Smooth muscle cell of bladder (primary cell): Measurements from ENCODE around the gene ITGAD. TPM values are rescaled to one million over a fixed set of nuclear protein-coding genes. Genes with fewer than 3 reads are reported as not detected.

ENCODE experiments used
- total RNA-seq: library from RNA; depleted of rRNA; stranded (reverse); fragments of >200 nt; gene quantifications from 2 replicates; pipeline ENCODE4 v1.2.3, GENCODE V29; 2014

ITGAD gene
- total RNA-seq = not detected in 2 replicates

DNA sequence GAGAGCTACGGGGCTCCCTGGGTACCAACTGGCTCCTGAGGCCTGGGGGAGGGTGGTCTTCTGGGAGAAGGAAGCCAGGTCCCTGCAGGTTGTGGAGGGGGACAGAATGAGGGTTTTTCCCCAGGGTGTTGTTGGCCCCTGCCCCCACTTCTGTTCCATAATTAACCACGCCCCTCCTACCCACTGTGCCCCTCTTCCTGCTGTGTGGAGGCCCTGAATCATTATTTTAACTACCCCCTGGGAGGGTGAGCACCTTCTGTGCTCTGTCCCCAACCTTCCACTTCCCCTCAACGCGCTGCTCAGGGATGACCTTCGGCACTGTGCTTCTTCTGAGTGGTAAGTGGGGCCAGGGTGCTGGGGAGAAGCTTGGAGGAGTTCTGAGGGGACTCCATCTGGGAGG lies at the start of gene ITGAD:
Gene ITGAD, plus strand, starts transcription at position 280 of the 400 bp plus-strand sequence. Its CDS starts 26 bp downstream, at position 306.

DNA sequence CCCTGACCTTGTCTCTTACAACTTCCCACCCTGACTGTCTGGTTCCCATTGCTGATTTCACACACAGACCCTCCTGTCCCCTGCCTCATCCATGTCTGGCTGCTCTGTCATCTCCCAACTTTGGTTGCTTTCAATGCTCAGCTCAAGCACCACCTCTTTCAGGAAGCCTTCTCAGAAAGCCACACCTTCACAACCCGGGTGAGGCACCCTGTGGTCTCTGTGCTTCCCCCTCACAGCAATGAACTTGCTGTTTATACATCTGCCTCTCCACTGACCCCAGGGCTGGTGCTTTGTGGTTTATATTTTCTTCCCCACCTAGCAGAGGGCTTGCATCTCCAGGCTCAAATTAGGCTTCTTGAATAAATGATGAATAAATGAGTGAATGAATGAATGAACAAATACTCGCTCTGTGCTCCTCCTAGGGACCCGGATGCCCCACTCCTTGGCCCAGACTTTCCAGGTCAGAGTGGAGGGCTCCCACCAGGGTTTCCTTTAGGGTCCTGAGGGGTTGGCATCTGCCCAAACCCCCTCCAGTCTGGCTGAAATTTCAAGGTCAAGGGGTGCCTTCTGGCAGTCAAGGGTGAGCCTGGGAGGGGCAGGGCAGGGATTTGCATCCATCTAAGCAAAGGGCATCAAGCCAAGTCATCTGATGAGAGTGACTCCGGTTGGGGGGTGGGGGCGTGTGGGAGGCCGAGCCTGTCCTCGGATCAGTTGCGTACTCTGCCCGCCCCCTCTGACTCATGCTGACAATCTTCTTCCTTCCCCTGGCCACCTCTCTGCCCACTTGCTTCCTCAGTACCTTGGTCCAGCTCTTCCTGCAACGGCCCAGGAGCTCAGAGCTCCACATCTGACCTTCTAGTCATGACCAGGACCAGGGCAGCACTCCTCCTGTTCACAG lies 38.5 kb upstream of the ITGAD start, which contains the start of gene ITGAX:
Gene ITGAX, plus strand, starts transcription at position 783 of the 898 bp plus-strand sequence. Its CDS starts 79 bp downstream, at position 862.

DNA sequence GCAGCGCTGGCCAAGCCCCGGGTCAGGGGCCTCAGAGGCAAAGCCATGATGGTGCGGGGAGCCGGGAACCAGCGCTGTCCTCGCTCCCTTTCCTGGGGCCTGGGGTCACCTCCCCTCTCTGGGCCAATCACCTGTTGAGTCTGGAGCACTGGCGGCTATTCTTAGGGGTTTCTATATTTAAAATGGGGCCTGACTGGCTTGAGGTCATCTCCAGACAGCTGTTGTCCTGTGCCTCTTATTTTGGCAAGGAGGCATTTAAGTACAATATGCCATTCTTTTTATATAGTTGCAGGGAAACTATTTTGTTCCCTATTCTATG lies 35.1 kb downstream of the ITGAD start, which contains the start of gene COX6A2:
Gene COX6A2, minus strand, starts transcription at position 82 of the 319 bp plus-strand sequence. Its CDS starts 35 bp downstream, at position 47.

DNA sequence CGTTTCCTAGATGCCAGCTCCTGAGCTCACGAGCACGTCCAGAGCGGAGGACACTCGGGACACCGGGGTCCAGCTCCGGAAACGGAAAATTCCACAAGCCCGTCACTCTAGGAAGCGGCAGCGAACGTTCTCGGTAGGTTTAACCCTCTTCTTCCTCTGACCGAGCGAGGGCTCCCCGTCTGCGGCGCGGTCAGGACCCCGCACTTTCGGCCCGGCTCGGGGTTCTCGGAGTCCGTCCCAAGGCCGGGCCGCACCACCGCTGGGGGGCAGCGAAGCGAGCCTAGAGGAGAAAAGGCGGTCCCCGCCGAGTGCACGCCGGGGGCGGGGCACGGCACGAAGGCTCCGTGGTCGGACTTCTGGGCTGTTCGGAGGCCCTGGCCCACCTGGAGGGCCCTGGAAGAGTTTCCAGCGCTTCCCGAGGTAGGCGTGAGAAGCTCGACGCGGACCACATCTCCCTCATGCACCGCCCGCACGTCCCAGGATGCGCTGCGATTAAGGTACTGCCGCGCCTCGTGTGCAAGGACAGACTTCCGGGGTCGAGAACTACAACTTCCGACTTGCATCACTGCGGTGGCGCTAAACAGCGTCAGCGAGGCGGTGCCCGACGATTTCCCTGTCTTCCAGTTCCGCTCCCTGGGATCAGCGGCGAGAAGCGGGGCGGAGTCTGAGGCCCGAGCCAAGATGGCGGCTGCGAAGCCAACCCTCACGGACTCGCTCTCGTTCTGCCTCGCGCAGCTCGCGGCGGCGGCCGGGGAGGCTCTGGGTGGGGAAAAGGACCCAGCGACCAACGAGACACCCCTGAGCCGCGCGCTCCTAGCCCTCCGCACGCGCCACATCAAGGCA lies 65.9 kb downstream of the ITGAD start, which contains the start of gene ARMC5:
Gene ARMC5, plus strand, starts transcription at position 658 of the 843 bp plus-strand sequence. Its CDS starts 24 bp downstream, at position 682.

DNA sequence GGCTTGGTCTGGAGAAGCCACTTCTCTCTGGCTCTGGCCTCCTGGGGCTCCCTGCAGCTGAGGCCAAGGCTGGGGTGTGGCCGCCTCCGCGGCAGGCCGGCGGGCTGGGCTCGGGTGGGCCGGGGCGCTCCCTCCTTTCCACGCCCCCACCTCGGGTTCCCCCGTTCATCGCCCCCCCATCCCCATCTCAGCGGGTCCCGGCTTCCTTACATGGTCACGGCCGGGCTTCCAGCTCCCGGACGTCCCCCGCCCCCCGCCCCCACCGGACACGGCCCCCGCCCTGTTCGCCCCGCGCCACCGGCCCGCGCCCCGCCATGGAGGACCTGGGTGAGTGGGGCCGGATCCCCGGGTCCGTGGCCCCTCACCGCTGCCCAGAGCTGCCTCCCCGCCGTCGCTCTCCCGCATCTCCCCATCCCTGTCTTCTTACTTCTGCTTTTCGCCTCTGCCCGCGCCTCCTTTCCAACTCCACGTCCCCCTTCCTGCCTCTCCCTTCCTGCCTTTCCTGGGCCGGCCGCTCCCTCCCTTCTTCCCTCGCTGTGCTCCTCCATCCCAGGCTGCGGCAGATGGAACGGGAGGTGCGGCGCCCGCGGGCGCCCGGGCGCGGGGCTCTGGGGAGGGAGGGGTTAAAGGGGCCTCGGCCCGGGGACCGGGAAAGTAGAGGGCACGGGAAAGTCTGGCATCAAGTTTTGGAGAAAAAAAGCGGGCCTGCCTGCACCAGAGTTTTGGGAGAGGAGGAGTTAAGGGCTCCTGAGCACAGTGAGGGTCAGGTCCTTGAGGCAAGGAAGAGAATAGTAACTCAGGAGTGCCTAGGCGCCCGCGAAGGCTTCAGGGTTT lies 79.0 kb downstream of the ITGAD start, which contains the start of gene TGFB1I1:
Gene TGFB1I1, plus strand, starts transcription at position 278 of the 834 bp plus-strand sequence. Its CDS starts 37 bp downstream, at position 315.

Other genes with a start within 250 kb of the ITGAD start
- 0.09 and 0.14 TPM in 2 replicates for gene PRSS36, start 243.3 kb upstream of the ITGAD start, total RNA-seq
- 20.3 and 29.1 TPM in 2 replicates for gene FUS, start 213.2 kb upstream of the ITGAD start, total RNA-seq
- 103 and 113 TPM in 2 replicates for gene PYCARD, start 190.6 kb upstream of the ITGAD start, total RNA-seq
- not detected in 2 replicates for gene TRIM72, start 179.2 kb upstream of the ITGAD start, total RNA-seq
- not detected in 2 replicates for gene PYDC1, start 176.2 kb upstream of the ITGAD start, total RNA-seq
- gene ITGAM, start 133.4 kb upstream of the ITGAD start, total RNA-seq = not detected in 2 replicates
- under 0.01 TPM in 1 of 2 replicates, not detected in the other for gene ITGAX, start 38.2 kb upstream of the ITGAD start, total RNA-seq
- not detected in 2 replicates for gene COX6A2, start 35.0 kb downstream of the ITGAD start, total RNA-seq
- gene ZNF843, start 49.5 kb downstream of the ITGAD start, total RNA-seq = 0.43 and 0.46 TPM in 2 replicates
- 5.3 and 5.9 TPM in 2 replicates for gene ARMC5, start 66.2 kb downstream of the ITGAD start, total RNA-seq
- gene TGFB1I1, start 78.8 kb downstream of the ITGAD start, total RNA-seq = 21.3 and 23.3 TPM in 2 replicates
- under 0.01 TPM in 1 of 2 replicates, not detected in the other for gene SLC5A2, start 89.8 kb downstream of the ITGAD start, total RNA-seq
- 35.4 and 47.3 TPM in 2 replicates for gene RUSF1, start 115.1 kb downstream of the ITGAD start, total RNA-seq
- not detected in 2 replicates for gene AHSP, start 134.6 kb downstream of the ITGAD start, total RNA-seq